Metanephros (tissue), 1 donor: ENCODE results near the gene BEX5. TPM values are rescaled to one million over a fixed set of nuclear protein-coding genes. Genes with fewer than 3 reads are reported as not detected.

Experiments used
- total RNA-seq: library from RNA; depleted of rRNA; stranded (reverse); fragments of >200 nt; gene quantifications from one replicate; pipeline ENCODE4 v1.2.3, GENCODE V29; 2014

Gene BEX5
- 3.3 TPM for total RNA-seq

GRCh38 chrX:102155806-102156179 is at the start of gene BEX5:
TSS of gene BEX5 (minus strand) at chrX:102155977. CDS start at chrX:102154265, 1,712 bp downstream.

GRCh38 chrX:102142274-102142673 is 13.5 kb downstream of the BEX5 start, which contains the start of gene TCEAL6:
TSS of gene TCEAL6 (minus strand) at chrX:102142481.

GRCh38 chrX:102125436-102125835 is 30.3 kb downstream of the BEX5 start, which contains the start of gene TCEAL2:
TSS of gene TCEAL2 (plus strand) at chrX:102125679. CDS start at chrX:102126831, 1,152 bp downstream.

Other genes with a start within 250 kb of the BEX5 start
- gene ZMAT1, start 223.9 kb downstream of the BEX5 start, total RNA-seq = 7.1 TPM
- 1.8 TPM for gene TCEAL2, start 30.3 kb downstream of the BEX5 start, total RNA-seq
- not detected for gene TCEAL6, start 13.5 kb downstream of the BEX5 start, total RNA-seq
- gene TCP11X1, start 59.3 kb upstream of the BEX5 start, total RNA-seq = 0.12 TPM
- gene NXF2, start 91.2 kb upstream of the BEX5 start, total RNA-seq = not detected